ENCODE data around the gene FSIP1.

DNA sequence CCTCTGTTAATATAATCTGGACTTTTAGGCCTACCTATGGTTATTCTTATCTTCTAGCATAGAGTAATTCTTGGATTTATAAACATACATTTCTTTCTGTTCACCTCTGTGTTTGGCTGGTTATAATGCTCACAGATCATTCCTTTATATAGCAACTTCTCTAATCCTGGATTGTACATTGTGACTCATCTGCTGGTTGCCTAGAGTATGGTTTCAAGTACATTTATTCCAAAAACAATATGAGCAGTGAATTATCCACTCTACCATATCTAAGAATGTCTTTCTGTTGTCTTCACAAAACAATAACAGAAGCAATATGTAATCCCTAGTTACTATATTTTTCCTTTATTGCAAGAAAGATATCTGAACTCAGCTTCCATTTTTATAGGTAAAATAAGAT lies 35.3 kb downstream of the FSIP1 start:
- no peak for TF ChIP-seq POLR2A (IDR thresholded peaks at IDR 0.05; ENCODE audit: low read depth, low read length)
- TF ChIP-seq SPI1 (IDR thresholded peaks at IDR 0.05; ENCODE audit: low read depth, low read length): no peak
- TF ChIP-seq TAF1 (IDR thresholded peaks at IDR 0.05; ENCODE audit: low read depth, low read length): no peak
- no peak for TF ChIP-seq POLR2AphosphoS5 (IDR thresholded peaks at IDR 0.05; ENCODE audit: low read depth, low read length)
- TF ChIP-seq POU2F2 (IDR thresholded peaks at IDR 0.05; ENCODE audit: low read depth, low read length): no peak
